Muscle layer of colon (tissue), 2 donors: ENCODE results near the gene ZNF189.

ENCODE experiments used
- H3K27ac ChIP-seq: one replicate; pipeline ENCODE4 v1.7.0; 2013; ENCODE audit warnings: low read depth, mild to moderate bottlenecking, low read length, moderate library complexity
- H3K27me3 ChIP-seq, 2 donors: one replicate each; pipeline ENCODE4 v1.7.0; 2013; ENCODE audit warnings: low read length in 2 of 2, mild to moderate bottlenecking in 2 of 2; ENCODE audit not compliant: insufficient read depth in 2 of 2, control insufficient read depth in 1 of 2
- H3K36me3 ChIP-seq: one replicate; pipeline ENCODE4 v1.7.0; 2013; ENCODE audit warnings: mild to moderate bottlenecking, low read length; ENCODE audit not compliant: insufficient read depth
- H3K4me1 ChIP-seq: one replicate; pipeline ENCODE4 v1.7.0; 2013; ENCODE audit warnings: mild to moderate bottlenecking, low read length; ENCODE audit not compliant: insufficient read depth
- H3K4me3 ChIP-seq, 2 donors: one replicate each; pipeline ENCODE4 v1.7.0; 2013; ENCODE audit warnings: low read length in 2 of 2, low read depth in 1 of 2, mild to moderate bottlenecking in 1 of 2, moderate library complexity in 1 of 2
- H3K9ac ChIP-seq: one replicate; pipeline ENCODE4 v1.7.0; 2013; ENCODE audit warnings: low read length
- H3K9me3 ChIP-seq: one replicate; pipeline ENCODE4 v1.7.0; 2013; ENCODE audit warnings: mild to moderate bottlenecking, low read length
- donor health status: abdominal sarcoma.
- donor health status: Adenocarcinoma of cecum.

Gene ZNF189

DNA sequence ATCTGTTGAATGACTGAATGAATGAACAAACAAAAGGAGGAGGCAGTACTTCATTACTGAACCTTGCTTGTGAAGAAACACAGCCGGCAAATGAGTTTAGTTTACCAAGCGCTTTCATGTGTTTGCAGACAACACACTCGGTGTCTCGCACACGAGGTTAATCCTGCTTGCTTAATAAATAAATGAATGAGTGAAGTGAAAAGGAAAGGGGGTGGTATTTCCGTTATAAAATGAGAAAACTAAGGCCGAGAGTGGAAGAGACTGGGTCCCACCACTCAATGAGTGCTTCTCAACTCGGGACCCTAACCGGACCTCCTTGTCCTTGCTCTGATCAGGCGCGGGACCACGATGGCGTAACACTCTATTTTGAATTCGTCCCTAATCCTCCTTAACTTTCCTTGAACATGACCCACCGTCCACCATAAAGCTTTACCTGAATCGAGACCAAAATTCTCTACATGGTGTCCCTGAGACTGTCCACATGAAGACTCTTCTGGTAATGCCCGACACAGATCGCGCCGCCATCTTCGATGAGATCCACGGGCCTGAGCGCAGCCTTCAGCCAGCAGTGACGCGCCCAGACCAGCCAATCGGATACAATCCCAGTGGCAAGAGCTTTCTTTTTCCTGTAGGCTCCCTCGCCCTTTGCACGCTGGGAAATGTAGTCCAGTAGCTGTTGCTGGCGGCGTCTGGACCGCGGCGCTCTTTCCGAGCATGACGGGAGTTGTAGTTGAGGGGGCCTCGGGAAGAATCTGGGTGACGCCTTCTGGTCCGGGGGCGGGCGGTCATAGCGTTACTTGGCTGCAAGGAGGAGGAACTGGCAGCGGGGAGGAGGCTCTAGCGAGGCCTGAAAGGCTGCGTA, at the start of gene ZNF189, which contains the start of gene MRPL50:
ZNF189 (plus strand) TSS at position 784 of the 862 bp plus-strand sequence. CDS start 306 bp downstream, outside the sequence.
MRPL50 (minus strand) TSS at position 551 of the 862 bp plus-strand sequence; CDS start at position 525, 26 bp downstream.
- Histone ChIP-seq H3K36me3 (peaks cover 41% of the 10 kb centered on the region), H3K9ac (peak within 1 kb of the TSS; percentile 98), H3K4me1 (peaks cover 28% of the 10 kb centered on the region)

GRCh38 chr9:101350285-101350684, 48.4 kb upstream of the ZNF189 start:
- Histone ChIP-seq H3K9ac (no peak overlapping the region), H3K4me1 (no peaks in the 10 kb centered on the region), H3K36me3 (no peaks in the 10 kb centered on the region), H3K9me3 (no peaks in the 10 kb centered on the region), H3K27ac (no peak overlapping the region), H3K4me3 (no peak overlapping the region), H3K27me3 (no peaks in the 10 kb centered on the region)

More for the DNA sequence above, at the start of gene ZNF189, which contains the start of gene MRPL50:
- no peaks in the 10 kb centered on the region for H3K27me3 ChIP-seq
- H3K4me3 ChIP-seq, result peak within 1 kb of the TSS; percentile 79 to 96
- peaks cover 6% of the 10 kb centered on the region for H3K9me3 ChIP-seq
- peak within 1 kb of the TSS; percentile 87 for H3K27ac ChIP-seq

DNA sequence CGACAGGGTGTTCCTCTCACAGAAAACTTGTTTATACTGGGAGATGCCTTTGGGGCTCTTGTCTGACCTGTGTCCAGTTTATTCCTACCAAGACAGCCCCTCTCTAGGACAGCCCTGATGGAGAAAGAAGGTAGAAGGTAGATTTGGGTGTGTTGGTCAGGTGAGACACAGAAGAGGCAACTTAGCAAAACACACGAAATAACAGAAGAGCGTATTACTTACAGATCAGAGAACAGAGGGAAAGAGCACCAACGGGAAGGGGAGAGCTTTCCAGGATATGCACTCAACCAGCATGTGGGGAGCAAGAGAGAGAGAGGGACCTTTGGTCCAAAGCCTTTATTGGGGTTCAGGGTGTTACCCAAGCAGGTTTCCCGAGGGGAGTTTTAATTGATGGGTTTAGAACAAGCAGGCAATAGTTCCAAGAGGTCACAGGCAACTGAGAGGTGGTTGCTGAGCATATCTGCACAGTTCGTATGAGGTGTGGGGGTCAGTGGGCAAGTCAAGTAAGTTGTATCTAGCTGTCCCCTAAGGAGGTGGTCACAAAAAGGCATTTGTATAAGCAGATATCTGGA, 45.7 kb upstream of the ZNF189 start:
- Histone ChIP-seq H3K4me1 (no peaks in the 10 kb centered on the region), H3K9me3 (no peaks in the 10 kb centered on the region)

DNA sequence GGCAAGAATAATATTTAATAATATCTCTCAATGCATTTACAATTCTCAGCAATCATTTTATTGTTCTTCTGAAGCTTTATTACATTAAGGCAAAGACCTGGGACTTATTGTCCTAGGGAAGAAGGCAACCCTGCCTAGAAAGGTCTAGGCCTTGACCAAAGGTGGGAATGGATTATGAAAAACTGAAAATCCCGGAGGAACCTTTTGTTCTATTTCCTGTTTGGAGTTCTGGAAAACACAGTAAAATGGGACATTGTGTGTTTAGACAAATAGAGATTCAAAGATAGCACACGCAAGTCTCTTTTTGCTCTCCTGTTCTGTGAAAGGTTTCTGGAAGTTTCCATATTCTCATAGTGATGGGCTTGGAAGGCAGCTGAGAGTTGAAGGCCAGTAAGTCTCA, 45.0 kb upstream of the ZNF189 start:
- Histone ChIP-seq H3K9ac (no peak overlapping the region), H3K9me3 (no peaks in the 10 kb centered on the region), H3K27me3 (no peaks in the 10 kb centered on the region), H3K4me3 (no peak overlapping the region), H3K4me1 (no peaks in the 10 kb centered on the region), H3K27ac (no peak overlapping the region), H3K36me3 (no peaks in the 10 kb centered on the region)

More for the DNA sequence above, 45.7 kb upstream of the ZNF189 start:
- Histone ChIP-seq H3K4me3 (no peak overlapping the region), H3K9ac (no peak overlapping the region), H3K36me3 (no peaks in the 10 kb centered on the region), H3K27me3 (no peaks in the 10 kb centered on the region), H3K27ac (no peak overlapping the region)

- no peaks in the 10 kb centered on the region for H3K27me3 ChIP-seq
- H3K9me3 ChIP-seq, result no peaks in the 10 kb centered on the region
- no peaks in the 10 kb centered on the region for H3K36me3 ChIP-seq
- H3K4me1 ChIP-seq, result no peaks in the 10 kb centered on the region
- no peak overlapping the region for H3K4me3 ChIP-seq
- no peak overlapping the region for H3K9ac ChIP-seq
- no peak overlapping the region for H3K27ac ChIP-seq
These were observed 44.4 kb upstream of the ZNF189 start for GRCh38 chr9:101354143-101354764.

GRCh38 chr9:101354765-101355708, 43.6 kb upstream of the ZNF189 start:
- H3K27me3 ChIP-seq, result no peaks in the 10 kb centered on the region

GRCh38 chr9:101356619-101357018, 42.0 kb upstream of the ZNF189 start:
- Histone ChIP-seq H3K36me3 (no peaks in the 10 kb centered on the region), H3K4me1 (no peaks in the 10 kb centered on the region), H3K9me3 (no peaks in the 10 kb centered on the region), H3K27ac (no peak overlapping the region), H3K9ac (no peak overlapping the region), H3K27me3 (no peaks in the 10 kb centered on the region), H3K4me3 (no peak overlapping the region)

More at GRCh38 chr9:101354765-101355708, 43.6 kb upstream of the ZNF189 start:
- H3K4me3 ChIP-seq, result no peak overlapping the region
- no peaks in the 10 kb centered on the region for H3K4me1 ChIP-seq
- H3K9me3 ChIP-seq, result no peaks in the 10 kb centered on the region
- no peaks in the 10 kb centered on the region for H3K36me3 ChIP-seq
- H3K27ac ChIP-seq, result no peak overlapping the region
- H3K9ac ChIP-seq, result no peak overlapping the region

- no peaks in the 10 kb centered on the region for H3K27me3 ChIP-seq
- no peak overlapping the region for H3K9ac ChIP-seq
- no peak overlapping the region for H3K27ac ChIP-seq
- no peaks in the 10 kb centered on the region for H3K9me3 ChIP-seq
- no peaks in the 10 kb centered on the region for H3K36me3 ChIP-seq
- no peak overlapping the region for H3K4me3 ChIP-seq
- H3K4me1 ChIP-seq, result no peaks in the 10 kb centered on the region
These were observed 39.0 kb upstream of the ZNF189 start for GRCh38 chr9:101359679-101360078.

DNA sequence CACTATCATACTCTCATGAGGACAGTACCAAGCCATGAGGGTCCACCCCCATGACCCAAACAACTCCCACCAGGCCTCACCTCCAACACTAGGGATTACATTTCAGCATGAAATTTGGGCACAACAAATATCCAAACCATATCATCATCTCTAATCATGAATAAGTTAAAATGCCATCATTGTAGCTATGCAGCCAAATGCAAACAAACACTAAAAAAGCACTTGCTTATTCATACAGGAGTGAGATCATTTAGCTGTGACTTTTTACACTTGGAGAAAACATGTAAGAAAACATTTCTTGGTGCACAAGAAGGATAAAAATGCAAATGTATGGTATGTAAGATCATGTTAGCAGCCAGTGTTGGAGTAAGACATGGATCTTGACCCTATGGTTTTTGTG, 38.0 kb upstream of the ZNF189 start:
- H3K36me3 ChIP-seq, result no peaks in the 10 kb centered on the region

GRCh38 chr9:101362450-101362849, 36.2 kb upstream of the ZNF189 start:
- H3K36me3 ChIP-seq, result no peaks in the 10 kb centered on the region
- H3K9me3 ChIP-seq, result no peaks in the 10 kb centered on the region
- H3K9ac ChIP-seq, result no peak overlapping the region
- no peak overlapping the region for H3K27ac ChIP-seq
- no peaks in the 10 kb centered on the region for H3K27me3 ChIP-seq
- no peak overlapping the region for H3K4me3 ChIP-seq
- H3K4me1 ChIP-seq, result no peaks in the 10 kb centered on the region

More for the DNA sequence above, 38.0 kb upstream of the ZNF189 start:
- Histone ChIP-seq H3K27me3 (no peaks in the 10 kb centered on the region), H3K9ac (no peak overlapping the region), H3K27ac (no peak overlapping the region), H3K4me3 (no peak overlapping the region), H3K9me3 (no peaks in the 10 kb centered on the region), H3K4me1 (no peaks in the 10 kb centered on the region)
